Suprapubic skin (tissue), 4 donors: ENCODE data around the gene CYTIP. TPM values are rescaled to one million over a fixed set of nuclear protein-coding genes. Genes with fewer than 3 reads are reported as not detected.

Experiments
- DNase-seq, 2 donors: peaks; one replicate each; pipeline ENCODE4 v3.0.0-alpha.2; 2019; ENCODE audit warnings: low spot score in 2 of 2
- H3K27ac ChIP-seq: fragments of 200-600 bp; sonication (generic); one replicate; pipeline ENCODE4 v1.5.1; 2019
- H3K27me3 ChIP-seq: fragments of 200-600 bp; sonication (generic); one replicate; pipeline ENCODE4 v1.5.1; 2019
- H3K36me3 ChIP-seq: fragments of 200-600 bp; sonication (generic); one replicate; pipeline ENCODE4 v1.5.1; 2019
- H3K4me1 ChIP-seq: fragments of 200-600 bp; sonication (generic); one replicate; pipeline ENCODE4 v1.5.1; 2019
- H3K4me3 ChIP-seq: fragments of 200-600 bp; sonication (generic); one replicate; pipeline ENCODE4 v1.5.1; 2019; ENCODE audit warnings: mild to moderate bottlenecking
- H3K9me3 ChIP-seq: fragments of 200-600 bp; sonication (generic); one replicate; pipeline ENCODE4 v1.5.1; 2019
- CTCF ChIP-seq, 2 donors: fragments of 200-600 bp in 1 of 2; fragments of 450-650 bp in 1 of 2; sonication (generic) in 1 of 2; IDR thresholded peaks; one replicate each; pipeline ENCODE4 v1.5.1; 2016 to 2019; ENCODE audit warnings: antibody characterized with exemption in 2 of 2, mild to moderate bottlenecking in 1 of 2, moderate library complexity in 1 of 2
- EP300 ChIP-seq: sonication (generic); formaldehyde crosslinking; IDR thresholded peaks from one replicate; pipeline ENCODE4 v1.6.1; 2017; ENCODE audit warnings: antibody characterized with exemption
- POLR2A ChIP-seq, 2 donors: fragments of 450-650 bp; IDR thresholded peaks; one replicate each; pipeline ENCODE4 v1.6.1; 2017; ENCODE audit warnings: antibody characterized with exemption in 2 of 2, mild to moderate bottlenecking in 2 of 2, moderate library complexity in 2 of 2
- POLR2AphosphoS5 ChIP-seq, 3 donors: sonication (generic); formaldehyde crosslinking; IDR thresholded peaks; one replicate each; pipeline ENCODE4 v1.6.1; 2017; ENCODE audit warnings: antibody characterized with exemption in 3 of 3
- WGBS: methylation state at CpG from one replicate; pipeline ENCODE4 v1.1.5; 2018; 5-methylcytosine and 5-hydroxymethylcytosine counted together
- total RNA-seq, 4 donors: library from RNA; depleted of rRNA; stranded (reverse); fragments of >200 nt; gene quantifications; one replicate each; pipeline ENCODE4 v1.1.0, GENCODE V29; 2016

Gene CYTIP
- total RNA-seq, 4 donors from 2014 or later = 2.1 to 9.6 (median 6.1) TPM

- peak overlapping the region; percentile 28 for H3K4me3 ChIP-seq
- H3K36me3 ChIP-seq = no peaks in the 10 kb centered on the region
- H3K27me3 ChIP-seq = no peaks in the 10 kb centered on the region
- peaks cover 9% of the 10 kb centered on the region for H3K4me1 ChIP-seq
- 78% methylated on average over 5 of the region's 5 CpGs for WGBS
- H3K9me3 ChIP-seq = no peaks in the 10 kb centered on the region
- peak overlapping the region; percentile 38 for H3K27ac ChIP-seq
- no peak for TF ChIP-seq POLR2AphosphoS5 (IDR thresholded peaks at IDR 0.05)
- no peak for TF ChIP-seq EP300
- TF ChIP-seq CTCF (IDR thresholded peaks at IDR 0.05) = no peak
- TF ChIP-seq POLR2A (IDR thresholded peaks at IDR 0.05) = no peak
- no peak for DNase-seq
Measured at GRCh38 chr2:157440404-157441071, 3.4 kb downstream of the CYTIP start.

- Histone ChIP-seq H3K27me3 (no peaks in the 10 kb centered on the region), H3K4me1 (peaks cover 9% of the 10 kb centered on the region), H3K4me3 (peak overlapping the region; percentile 28), H3K36me3 (no peaks in the 10 kb centered on the region), H3K27ac (no peak overlapping the region), H3K9me3 (no peaks in the 10 kb centered on the region)
- TF ChIP-seq POLR2A (IDR thresholded peaks at IDR 0.05) (no peak), EP300 (no peak), CTCF (IDR thresholded peaks at IDR 0.05) (no peak), POLR2AphosphoS5 (IDR thresholded peaks at IDR 0.05) (no peak)
- no peak for DNase-seq
- WGBS = 78% methylated on average over 1 of the region's 1 CpG
Measured at GRCh38 chr2:157439824-157440186, 4.1 kb downstream of the CYTIP start.

GRCh38 chr2:157438863-157439823 is 4.7 kb downstream of the CYTIP start:
- no peaks in the 10 kb centered on the region for H3K27me3 ChIP-seq
- peaks cover 9% of the 10 kb centered on the region for H3K4me1 ChIP-seq
- no peak for DNase-seq
- H3K36me3 ChIP-seq = no peaks in the 10 kb centered on the region
- WGBS = 40% methylated on average over 12 of the region's 12 CpGs
- no peak overlapping the region for H3K27ac ChIP-seq
- no peak for TF ChIP-seq POLR2AphosphoS5 (IDR thresholded peaks at IDR 0.05)
- TF ChIP-seq CTCF (IDR thresholded peaks at IDR 0.05) = no peak
- no peak for TF ChIP-seq EP300
- TF ChIP-seq POLR2A (IDR thresholded peaks at IDR 0.05) = no peak
- peak overlapping the region; percentile 28 for H3K4me3 ChIP-seq
- no peaks in the 10 kb centered on the region for H3K9me3 ChIP-seq

- Histone ChIP-seq H3K4me3 (no peak overlapping the region), H3K9me3 (no peaks in the 10 kb centered on the region), H3K36me3 (no peaks in the 10 kb centered on the region), H3K27me3 (no peaks in the 10 kb centered on the region), H3K27ac (no peak overlapping the region), H3K4me1 (peaks cover 12% of the 10 kb centered on the region)
- DNase-seq = no peak
- TF ChIP-seq CTCF (IDR thresholded peaks at IDR 0.05) (no peak), POLR2A (IDR thresholded peaks at IDR 0.05) (no peak), POLR2AphosphoS5 (IDR thresholded peaks at IDR 0.05) (no peak), EP300 (no peak)
- 6% methylated on average over 1 of the region's 1 CpG for WGBS
Measured at GRCh38 chr2:157433394-157433793, 10.5 kb downstream of the CYTIP start.
